KMS-11 (cell line): ENCODE results near the gene CCPG1.

Experiments
- H2AFZ ChIP-seq: fragments of 200-600 bp; sonication (generic); 2 replicates; pipeline ENCODE4 v1.6.1; 2016; ENCODE audit warnings: antibody characterized with exemption, mixed run types, low read depth
- H3K27ac ChIP-seq: fragments of 200-600 bp; sonication (generic); 2 replicates; pipeline ENCODE4 v1.6.1; 2016; ENCODE audit warnings: mild to moderate bottlenecking, mixed run types
- H3K27me3 ChIP-seq: fragments of 200-600 bp; sonication (generic); 2 replicates; pipeline ENCODE4 v1.6.1; 2017; ENCODE audit warnings: mild to moderate bottlenecking, low read depth, mixed run types, moderate library complexity; ENCODE audit not compliant: insufficient read depth
- H3K36me3 ChIP-seq: fragments of 200-600 bp; sonication (generic); 2 replicates; pipeline ENCODE4 v1.6.1; 2017; ENCODE audit warnings: mild to moderate bottlenecking, mixed run types; ENCODE audit not compliant: insufficient read depth
- H3K4me1 ChIP-seq: fragments of 200-600 bp; sonication (generic); 2 replicates; pipeline ENCODE4 v1.6.1; 2016; ENCODE audit warnings: mild to moderate bottlenecking, low read depth, mixed run types; ENCODE audit not compliant: poor library complexity, severe bottlenecking
- H3K4me2 ChIP-seq: fragments of 200-600 bp; sonication (generic); 2 replicates; pipeline ENCODE4 v1.7.0; 2016; ENCODE audit warnings: mild to moderate bottlenecking, mixed run types
- H3K4me3 ChIP-seq: fragments of 200-600 bp; sonication (generic); IDR thresholded peaks from 2 replicates; pipeline ENCODE4 v1.6.1; 2017; ENCODE audit warnings: low read depth, low read length, mixed read lengths; ENCODE audit not compliant: insufficient read depth
- H3K79me2 ChIP-seq: fragments of 200-600 bp; sonication (generic); 2 replicates; pipeline ENCODE4 v1.6.1; 2016; ENCODE audit warnings: low read depth, mixed run types; ENCODE audit not compliant: insufficient read depth
- H3K9ac ChIP-seq: fragments of 200-600 bp; sonication (generic); 2 replicates; pipeline ENCODE4 v1.6.1; 2016; ENCODE audit warnings: mild to moderate bottlenecking, mixed run types
- H4K20me1 ChIP-seq: fragments of 200-600 bp; sonication (generic); 2 replicates; pipeline ENCODE4 v1.6.1; 2016; ENCODE audit warnings: mild to moderate bottlenecking, mixed run types; ENCODE audit not compliant: insufficient read depth
- TF ChIP-seq, protein P1 (sequence below): fragments of 200-600 bp; sonication (generic); conservative IDR thresholded peaks from 2 replicates; pipeline ENCODE4 v1.6.1; 2017; ENCODE audit warnings: low read depth, mild to moderate bottlenecking, antibody characterized with exemption, low read length, moderate library complexity, mixed read lengths

The CCPG1 gene

DNA sequence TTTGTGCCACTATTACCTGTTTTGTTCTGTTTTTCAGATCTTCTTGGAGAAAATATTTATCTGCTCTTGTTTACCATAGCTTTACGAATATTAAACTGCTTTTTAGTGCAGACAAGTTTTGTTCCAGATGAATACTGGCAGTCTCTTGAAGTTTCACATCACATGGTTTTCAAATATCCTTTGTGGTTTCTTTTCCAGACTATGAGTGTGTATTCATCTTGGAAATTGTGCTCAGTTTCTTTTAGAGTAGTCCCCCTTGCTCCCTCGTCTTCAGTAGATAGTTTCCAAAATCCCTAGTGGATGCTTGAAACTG lies 88.0 kb downstream of the CCPG1 start:
- no peaks in the 10 kb centered on the region for H3K36me3 ChIP-seq
- no peaks in the 10 kb centered on the region for H3K27me3 ChIP-seq
- H4K20me1 ChIP-seq: no peaks in the 10 kb centered on the region
- no peak overlapping the region for H3K9ac ChIP-seq
- TF ChIP-seq, protein P1, sequence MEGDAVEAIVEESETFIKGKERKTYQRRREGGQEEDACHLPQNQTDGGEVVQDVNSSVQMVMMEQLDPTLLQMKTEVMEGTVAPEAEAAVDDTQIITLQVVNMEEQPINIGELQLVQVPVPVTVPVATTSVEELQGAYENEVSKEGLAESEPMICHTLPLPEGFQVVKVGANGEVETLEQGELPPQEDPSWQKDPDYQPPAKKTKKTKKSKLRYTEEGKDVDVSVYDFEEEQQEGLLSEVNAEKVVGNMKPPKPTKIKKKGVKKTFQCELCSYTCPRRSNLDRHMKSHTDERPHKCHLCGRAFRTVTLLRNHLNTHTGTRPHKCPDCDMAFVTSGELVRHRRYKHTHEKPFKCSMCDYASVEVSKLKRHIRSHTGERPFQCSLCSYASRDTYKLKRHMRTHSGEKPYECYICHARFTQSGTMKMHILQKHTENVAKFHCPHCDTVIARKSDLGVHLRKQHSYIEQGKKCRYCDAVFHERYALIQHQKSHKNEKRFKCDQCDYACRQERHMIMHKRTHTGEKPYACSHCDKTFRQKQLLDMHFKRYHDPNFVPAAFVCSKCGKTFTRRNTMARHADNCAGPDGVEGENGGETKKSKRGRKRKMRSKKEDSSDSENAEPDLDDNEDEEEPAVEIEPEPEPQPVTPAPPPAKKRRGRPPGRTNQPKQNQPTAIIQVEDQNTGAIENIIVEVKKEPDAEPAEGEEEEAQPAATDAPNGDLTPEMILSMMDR: no peak
- H3K4me3 ChIP-seq: no peak overlapping the region
- H3K27ac ChIP-seq: no peak overlapping the region
- peaks cover 31% of the 10 kb centered on the region; the same call in 1 of the 2 replicates for H3K79me2 ChIP-seq
- H2AFZ ChIP-seq: no peak overlapping the region; the same call in 1 of the 2 replicates
- H3K4me2 ChIP-seq: peak overlapping the region; percentile 61
- H3K4me1 ChIP-seq: peaks cover 35% of the 10 kb centered on the region

DNA sequence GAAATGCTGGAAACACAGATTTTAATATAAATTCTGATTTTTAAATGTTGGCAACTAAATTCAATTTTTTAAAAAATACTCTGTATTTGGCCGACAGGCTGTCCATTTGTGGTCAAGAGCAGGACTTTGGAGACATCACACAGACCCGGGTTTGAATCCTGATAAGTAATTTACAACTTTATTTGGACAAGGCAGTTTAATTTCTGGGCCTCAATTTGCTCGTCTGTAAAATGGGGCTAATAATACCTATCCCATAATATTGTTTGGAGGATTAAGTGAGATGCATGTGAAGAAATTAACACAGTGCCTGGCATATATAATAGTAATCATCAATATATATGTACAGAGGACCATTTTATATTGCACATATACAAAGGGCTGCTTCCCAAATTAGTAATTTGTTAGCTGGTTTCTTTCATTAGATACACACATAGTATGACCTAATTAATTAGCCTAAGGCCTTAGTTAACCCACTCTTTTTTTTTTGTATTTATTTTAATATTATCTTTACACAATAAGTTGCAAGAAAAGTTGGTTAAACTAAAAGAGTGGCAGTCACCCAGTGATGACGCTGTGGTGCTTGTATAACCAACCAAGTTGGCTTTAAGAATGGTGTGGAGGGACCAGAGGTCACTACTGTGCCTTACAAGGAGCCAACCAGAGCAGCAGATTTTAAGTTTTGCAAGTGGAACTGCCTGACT lies 88.5 kb downstream of the CCPG1 start:
- Histone ChIP-seq H4K20me1 (no peaks in the 10 kb centered on the region), H3K4me3 (no peak overlapping the region), H3K4me2 (peak overlapping the region; percentile 61), H3K27me3 (no peaks in the 10 kb centered on the region), H3K9ac (peak overlapping the region; percentile 93), H3K27ac (peak overlapping the region; percentile 92), H3K36me3 (no peaks in the 10 kb centered on the region), H2AFZ (peak overlapping the region; percentile 90), H3K4me1 (peaks cover 35% of the 10 kb centered on the region), H3K79me2 (peaks cover 31% of the 10 kb centered on the region; the same call in 1 of the 2 replicates)
- TF ChIP-seq, protein P1: no peak

DNA sequence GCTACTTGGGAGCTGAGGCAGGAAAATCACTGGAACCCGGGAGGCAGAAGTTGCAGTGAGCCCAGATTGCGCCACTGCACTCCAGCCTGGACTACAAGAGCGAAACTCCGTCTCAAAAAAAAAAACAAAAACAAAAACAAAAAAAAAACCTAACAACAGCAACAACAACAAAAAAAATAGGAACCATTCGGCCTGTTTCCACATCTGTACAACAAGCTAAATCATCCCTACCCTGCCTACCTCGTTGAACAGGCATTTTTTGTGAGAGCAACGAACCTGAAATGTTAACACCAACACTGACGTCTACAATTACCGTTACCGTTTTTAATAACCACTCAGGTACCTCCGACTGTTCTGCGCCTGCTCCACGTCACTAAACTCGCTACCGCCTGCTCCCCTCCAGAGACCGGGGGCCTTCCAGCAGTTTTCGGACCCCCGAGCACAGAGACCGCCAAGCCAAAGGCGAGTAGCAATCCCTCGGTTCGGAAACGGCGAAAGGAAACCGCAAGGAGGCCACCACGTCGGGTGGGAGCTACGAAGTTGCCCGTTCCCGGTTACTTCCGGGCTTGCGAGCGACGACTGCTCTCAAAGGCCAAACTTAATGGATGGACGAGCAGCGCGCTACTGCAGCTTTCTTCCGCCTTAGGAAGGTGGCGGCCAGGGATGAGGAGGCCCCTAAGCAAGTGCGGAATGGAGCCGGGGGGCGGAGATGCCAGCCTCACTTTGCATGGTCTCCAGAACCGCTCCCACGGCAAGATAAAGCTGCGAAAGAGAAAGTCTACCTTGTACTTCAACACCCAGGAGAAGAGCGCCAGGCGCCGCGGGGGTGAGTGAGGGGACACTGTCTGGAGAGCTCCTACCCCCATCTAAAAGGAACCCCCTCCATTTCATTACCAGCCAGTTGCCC lies 89.3 kb downstream of the CCPG1 start, which contains the start of the genes PIGB and PIGBOS1:
Gene PIGB, plus strand, starts transcription at position 635 of the 907 bp plus-strand sequence. Its CDS starts 29 bp downstream, at position 664.
Gene PIGBOS1, minus strand, starts transcription at position 536 of the 907 bp plus-strand sequence. CDS start 1,331 bp downstream, outside the sequence.
- H3K4me3 ChIP-seq: no peak within 1 kb of the TSS
- peak within 1 kb of the TSS; percentile 61 for H3K4me2 ChIP-seq
- peak within 1 kb of the TSS; percentile 92 for H3K27ac ChIP-seq
- TF ChIP-seq, protein P1: no peak
- H3K79me2 ChIP-seq: peaks cover 31% of the 10 kb centered on the region; the same call in 1 of the 2 replicates
- H2AFZ ChIP-seq: peak within 1 kb of the TSS; percentile 90
- H3K9ac ChIP-seq: peak within 1 kb of the TSS; percentile 93
- no peaks in the 10 kb centered on the region for H4K20me1 ChIP-seq
- H3K27me3 ChIP-seq: no peaks in the 10 kb centered on the region
- H3K4me1 ChIP-seq: peaks cover 35% of the 10 kb centered on the region
- no peaks in the 10 kb centered on the region for H3K36me3 ChIP-seq
